K562 (cell line): ENCODE results near the gene PRSS27. TPM values are rescaled to one million over a fixed set of nuclear protein-coding genes. Genes with fewer than 3 reads are reported as not detected.
"Not testable (repeated sequence)": the region's sequence is repeated elsewhere in the genome, so short reads cannot be mapped to it uniquely, and the experiment has no call there.

Experiments used
- ATAC-seq: fragments of 200-7000 bp; cut with Tn5 transposase; 3 replicates; pipeline ENCODE4 v1.9.1; 2020; ENCODE audit warnings: moderate library complexity
- BruUV-seq: library from RNA; stranded (reverse); fragments of 400-500 nt; replicated peaks from 2 replicates; lab custom pipeline; 2021; lab: Mats Ljungman, UMichigan
- CTCF ChIA-PET: fragments of 300-600 bp; formaldehyde crosslinking; extraction: SDS; loops from one replicate; lab custom pipeline; 2021; ENCODE audit warnings: low intra/inter-chr PET ratio; lab: Yijun Ruan, JAX
- POLR2A ChIA-PET: fragments of 300-600, 350-650 bp; sonication (Branson Sonifier 250); formaldehyde crosslinking; extraction: SDS; loops from one replicate; lab custom pipeline; 2021; ENCODE audit warnings: antibody characterized with exemption, inconsistent platforms; lab: Yijun Ruan, JAX
- DNase-seq, 4 experiments: peaks; one replicate each; pipeline versions ENCODE4 v3.0.0 to v3.0.0-alpha.2; 2011 to 2018; ENCODE audit warnings: low spot score in 3 of 4, mixed read lengths in 3 of 4; ENCODE audit errors: extremely low read depth in 1 of 4
- FAIRE-seq: peaks from 2 replicates; lab custom pipeline; 2011; peaks lifted over from hg19 to GRCh38; lab: Jason Lieb, UNC
- H2AFZ ChIP-seq: 2 replicates; pipeline ENCODE4 v1.6.0; 2011; ENCODE audit warnings: low read depth, low read length, control low read depth, inconsistent platforms
- H3K27ac ChIP-seq: fragments of 200-600 bp; 3 replicates; pipeline ENCODE4 v1.8.0; 2011; ENCODE audit warnings: low read depth, mild to moderate bottlenecking, control low read depth, inconsistent platforms, low read length, moderate library complexity, mixed read lengths; ENCODE audit errors: extremely low read depth
- H3K27me3 ChIP-seq, 2 experiments: fragments of 300-600 bp in 1 of 2; 2 replicates in 1 of 2; 3 replicates in 1 of 2; pipeline versions ENCODE4 v1.6.0 to v1.8.0; 2011; ENCODE audit warnings: inconsistent platforms in 2 of 2, low read length in 2 of 2, mild to moderate bottlenecking in 1 of 2, mixed read lengths in 1 of 2, moderate library complexity in 1 of 2; ENCODE audit not compliant: control insufficient read depth in 2 of 2, insufficient read depth in 2 of 2
- H3K36me3 ChIP-seq: fragments of 300-600 bp; 3 replicates; pipeline ENCODE4 v1.8.0; 2011; ENCODE audit warnings: mild to moderate bottlenecking, low read length, inconsistent platforms; ENCODE audit not compliant: control insufficient read depth, insufficient read depth
- H3K4me1 ChIP-seq, 2 experiments: fragments of 200-600 bp in 1 of 2; replicated peaks in 1 of 2; 2 replicates in 1 of 2; 3 replicates in 1 of 2; pipeline versions ENCODE4 v1.5.1 to v1.8.0; 2011; ENCODE audit warnings: inconsistent platforms in 2 of 2, low read length in 2 of 2, mild to moderate bottlenecking in 1 of 2, mixed read lengths in 1 of 2, moderate library complexity in 1 of 2; ENCODE audit not compliant: control insufficient read depth in 2 of 2, insufficient read depth in 2 of 2
- H3K4me2 ChIP-seq: 2 replicates; pipeline ENCODE4 v1.6.1; 2011; ENCODE audit warnings: low read length, control low read depth, inconsistent platforms, mixed read lengths; ENCODE audit not compliant: insufficient read depth
- H3K4me3 ChIP-seq: fragments of 200-600 bp; sonication (generic), shearing (Covaris generic); 2 replicates; pipeline ENCODE4 v1.5.1; 2016; ENCODE audit warnings: control low read depth, inconsistent platforms
- H3K79me2 ChIP-seq: fragments of 200-600 bp; 3 replicates; pipeline ENCODE4 v1.8.0; 2011; ENCODE audit warnings: low read length, inconsistent platforms; ENCODE audit not compliant: control insufficient read depth, insufficient read depth
- H3K9ac ChIP-seq, 2 experiments: 2 replicates each; pipeline versions ENCODE4 v1.6.0 to v1.6.1; 2011; ENCODE audit warnings: low read depth in 2 of 2, low read length in 2 of 2, control low read depth in 1 of 2, inconsistent platforms in 1 of 2, mild to moderate bottlenecking in 1 of 2, mixed read lengths in 1 of 2; ENCODE audit not compliant: insufficient read depth in 1 of 2
- H3K9me1 ChIP-seq: one replicate; pipeline ENCODE4 v1.6.0; 2011; ENCODE audit warnings: inconsistent platforms, mild to moderate bottlenecking, low read length, moderate library complexity; ENCODE audit not compliant: control insufficient read depth, insufficient read depth
- H3K9me3 ChIP-seq: replicated peaks from 2 replicates; pipeline ENCODE4 v1.5.1; 2011; ENCODE audit warnings: low read depth, low read length, inconsistent platforms; ENCODE audit not compliant: control insufficient read depth, insufficient read depth
- H4K20me1 ChIP-seq: replicated peaks from 2 replicates; pipeline ENCODE4 v1.6.1; 2011; ENCODE audit warnings: low read length, inconsistent platforms, mixed read lengths; ENCODE audit not compliant: control insufficient read depth, insufficient read depth
- VEZF1 ChIP-seq: fragments of 200-800 bp; sonication (Bioruptor generic); IDR thresholded peaks from 2 replicates; pipeline ENCODE4 v1.6.1; 2017; ENCODE audit warnings: missing genetic modification characterization, missing compliant biosample characterization
- WGBS: fragments of 100-300 bp; shearing (Covaris generic); methylation state at CpG from one replicate; pipeline ENCODE4 v1.1.6; 2016; ENCODE audit warnings: low coverage, mixed read lengths; ENCODE audit not compliant: insufficient coverage; ENCODE audit errors: missing lambda C conversion rate; 5-methylcytosine and 5-hydroxymethylcytosine counted together
- in situ Hi-C: fragments of 300-500 bp; cut with MboI; formaldehyde crosslinking; loops from 4 replicates; pipeline ENCODE4 v1.15.0; 2018; ENCODE audit warnings: inconsistent platforms, mixed read lengths
- intact Hi-C: fragments of 100-400 bp; cut with micrococcal nuclease; formaldehyde crosslinking; loops from 2 replicates; pipeline ENCODE4 v1.14.2; 2022
- polyA plus RNA-seq, 8 experiments: library from polyadenylated mRNA; depleted of rRNA in 4 of 8; stranded (reverse) in 5 of 8; unstranded in 3 of 8; fragments of >200 nt; fragmentation: Nextera tagmentation in 2 of 8; fragmentation: Illumina TruSeq in 1 of 8; extraction: Ambion mirVana in 2 of 8; extraction: Trizol in 1 of 8; gene quantifications; 2 replicates each; pipeline versions ENCODE4 v1.2.1 to v1.2.3, GENCODE V29; 2011 to 2014; ENCODE audit warnings: inconsistent platforms in 1 of 8, missing spikeins in 1 of 8
- total RNA-seq, 7 experiments: library from RNA; depleted of rRNA in 6 of 7; stranded (reverse); fragments of >200 nt in 6 of 7; fragmentation: Illumina TruSeq in 2 of 7; extraction: Trizol in 2 of 7; gene quantifications; 2 replicates each; pipeline versions ENCODE4 v1.2.1 to v1.2.3, GENCODE V29; 2011 to 2021; ENCODE audit warnings: low replicate concordance in 1 of 7
- TF ChIP-seq, protein P1 (sequence below): sonication (generic); formaldehyde crosslinking; IDR thresholded peaks from 2 replicates; pipeline ENCODE4 v1.8.0; 2022; ENCODE audit warnings: missing genetic modification reagents, mild to moderate bottlenecking, moderate library complexity, borderline replicate concordance
- TF ChIP-seq, protein P2 (sequence below), 3 experiments: fragments of 200-800 bp in 1 of 3; sonication (Bioruptor generic) in 1 of 3; sonication (generic) in 1 of 3; formaldehyde crosslinking in 1 of 3; IDR thresholded peaks; 2 replicates each; pipeline versions ENCODE4 v1.6.1 to v1.8.0; 2016 to 2022; ENCODE audit warnings: mild to moderate bottlenecking in 2 of 3, missing compliant biosample characterization in 2 of 3, missing genetic modification characterization in 2 of 3, missing genetic modification reagents in 1 of 3
- TF ChIP-seq, protein P3 (sequence below): fragments of 450-650 bp; IDR thresholded peaks from 2 replicates; pipeline ENCODE4 v1.6.1; 2017; ENCODE audit warnings: antibody characterized with exemption, mild to moderate bottlenecking

Gene PRSS27
- total and polyA plus RNA-seq, 9 of the 15 experiments (the other 6 are each of a cell fraction or from before 2014, with no cell fraction given) = 0.09 to 0.20 (median 0.17) TPM; not detected in 5

DNA sequence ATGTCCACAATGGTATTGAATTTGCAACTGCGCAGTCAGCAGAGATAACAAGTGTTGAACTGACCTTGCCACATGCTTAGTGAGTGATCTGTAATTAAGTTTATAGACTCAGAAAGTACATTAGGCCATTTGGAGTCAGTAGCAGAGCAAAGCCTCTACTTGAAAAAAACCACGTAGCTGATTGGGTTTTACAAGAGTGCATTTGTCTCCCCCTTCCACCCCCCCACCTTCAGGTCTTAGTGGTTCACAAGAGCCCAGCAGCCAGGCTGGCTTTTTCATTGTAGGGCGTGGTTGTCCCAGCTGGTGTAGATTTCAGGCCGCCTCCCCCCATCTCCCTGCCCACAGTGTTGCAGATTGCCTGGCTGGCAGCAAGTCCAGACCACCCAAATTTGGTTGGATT lies 40.1 kb downstream of the PRSS27 start:
- DNase-seq (peak in 1 of 4 experiments; percentile 21), FAIRE-seq (peak; percentile 75)
- Histone ChIP-seq H3K4me1 (peaks cover 7 to 11% of the 10 kb centered on the region in 2 experiments; a peak in 4 of 5 replicates), H3K79me2 (peaks cover 33% of the 10 kb centered on the region), H3K4me2 (peak overlapping the region; percentile 49)
- H3K36me3 ChIP-seq, H3K27me3 ChIP-seq, intact Hi-C loops, H4K20me1 ChIP-seq, BruUV-seq, H3K9ac ChIP-seq, H2AFZ ChIP-seq, CTCF ChIA-PET, H3K9me3 ChIP-seq, H3K9me1 ChIP-seq, H3K4me3 ChIP-seq, ATAC-seq, H3K27ac ChIP-seq: not testable (repeated sequence)
- peak; percentile 21 for TF ChIP-seq VEZF1 (CRISPR knock-in tag)
- TF ChIP-seq, protein P1, sequence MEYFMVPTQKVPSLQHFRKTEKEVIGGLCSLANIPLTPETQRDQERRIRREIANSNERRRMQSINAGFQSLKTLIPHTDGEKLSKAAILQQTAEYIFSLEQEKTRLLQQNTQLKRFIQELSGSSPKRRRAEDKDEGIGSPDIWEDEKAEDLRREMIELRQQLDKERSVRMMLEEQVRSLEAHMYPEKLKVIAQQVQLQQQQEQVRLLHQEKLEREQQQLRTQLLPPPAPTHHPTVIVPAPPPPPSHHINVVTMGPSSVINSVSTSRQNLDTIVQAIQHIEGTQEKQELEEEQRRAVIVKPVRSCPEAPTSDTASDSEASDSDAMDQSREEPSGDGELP (CRISPR knock-in tag) = peak; percentile 78; the same call in 1 of the 2 replicates
- TF ChIP-seq, protein P2, sequence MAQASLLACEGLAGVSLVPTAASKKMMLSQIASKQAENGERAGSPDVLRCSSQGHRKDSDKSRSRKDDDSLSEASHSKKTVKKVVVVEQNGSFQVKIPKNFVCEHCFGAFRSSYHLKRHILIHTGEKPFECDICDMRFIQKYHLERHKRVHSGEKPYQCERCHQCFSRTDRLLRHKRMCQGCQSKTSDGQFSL (CRISPR knock-in tag; IDR thresholded peaks at IDR 0.05) = peak; percentile 68; the same call in 1 of the 2 replicates
- TF ChIP-seq, protein P2 (tag; IDR thresholded peaks at IDR 0.05) = 0 out of 4 replicates have a peak, but pooled peaks of 1 of the 2 experiments have one; percentile 24
- TF ChIP-seq, protein P3, sequence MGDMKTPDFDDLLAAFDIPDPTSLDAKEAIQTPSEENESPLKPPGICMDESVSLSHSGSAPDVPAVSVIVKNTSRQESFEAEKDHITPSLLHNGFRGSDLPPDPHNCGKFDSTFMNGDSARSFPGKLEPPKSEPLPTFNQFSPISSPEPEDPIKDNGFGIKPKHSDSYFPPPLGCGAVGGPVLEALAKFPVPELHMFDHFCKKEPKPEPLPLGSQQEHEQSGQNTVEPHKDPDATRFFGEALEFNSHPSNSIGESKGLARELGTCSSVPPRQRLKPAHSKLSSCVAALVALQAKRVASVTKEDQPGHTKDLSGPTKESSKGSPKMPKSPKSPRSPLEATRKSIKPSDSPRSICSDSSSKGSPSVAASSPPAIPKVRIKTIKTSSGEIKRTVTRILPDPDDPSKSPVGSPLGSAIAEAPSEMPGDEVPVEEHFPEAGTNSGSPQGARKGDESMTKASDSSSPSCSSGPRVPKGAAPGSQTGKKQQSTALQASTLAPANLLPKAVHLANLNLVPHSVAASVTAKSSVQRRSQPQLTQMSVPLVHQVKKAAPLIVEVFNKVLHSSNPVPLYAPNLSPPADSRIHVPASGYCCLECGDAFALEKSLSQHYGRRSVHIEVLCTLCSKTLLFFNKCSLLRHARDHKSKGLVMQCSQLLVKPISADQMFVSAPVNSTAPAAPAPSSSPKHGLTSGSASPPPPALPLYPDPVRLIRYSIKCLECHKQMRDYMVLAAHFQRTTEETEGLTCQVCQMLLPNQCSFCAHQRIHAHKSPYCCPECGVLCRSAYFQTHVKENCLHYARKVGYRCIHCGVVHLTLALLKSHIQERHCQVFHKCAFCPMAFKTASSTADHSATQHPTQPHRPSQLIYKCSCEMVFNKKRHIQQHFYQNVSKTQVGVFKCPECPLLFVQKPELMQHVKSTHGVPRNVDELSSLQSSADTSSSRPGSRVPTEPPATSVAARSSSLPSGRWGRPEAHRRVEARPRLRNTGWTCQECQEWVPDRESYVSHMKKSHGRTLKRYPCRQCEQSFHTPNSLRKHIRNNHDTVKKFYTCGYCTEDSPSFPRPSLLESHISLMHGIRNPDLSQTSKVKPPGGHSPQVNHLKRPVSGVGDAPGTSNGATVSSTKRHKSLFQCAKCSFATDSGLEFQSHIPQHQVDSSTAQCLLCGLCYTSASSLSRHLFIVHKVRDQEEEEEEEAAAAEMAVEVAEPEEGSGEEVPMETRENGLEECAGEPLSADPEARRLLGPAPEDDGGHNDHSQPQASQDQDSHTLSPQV = 0 out of 2 replicates have a peak, but pooled peaks have one; percentile 1
- POLR2A ChIA-PET = interaction anchor here (1.1 kb wide), 1 partner anchor 78 kb away, joined by 3 read pairs; no protein-coding TSS in a partner anchor
- in situ Hi-C loops = loop anchor here (5.0 kb wide), 1 partner anchor 83 kb away; no protein-coding TSS in a partner anchor
- 36% methylated on average over 4 of the region's 4 CpGs for WGBS
